Spleen (tissue), 11 donors: ENCODE results near the gene RNASEH2C. TPM values are rescaled to one million over a fixed set of nuclear protein-coding genes. Genes with fewer than 3 reads are reported as not detected.
A peak's percentile ranks its signal among the peaks of the same experiment; 100 is the strongest.

Experiments used
- DNase-seq: peaks from one replicate; pipeline ENCODE4 v3.0.0-alpha.2; 2020
- H3K27ac ChIP-seq, 8 donors: fragments of 200-600 bp; sonication (generic) in 7 of 8; 1 replicate in 4 of 8; 2 replicates in 4 of 8; pipeline versions ENCODE4 v1.5.0 to v1.8.0; 2016 to 2021; ENCODE audit warnings: inconsistent platforms in 4 of 8, mild to moderate bottlenecking in 4 of 8, moderate library complexity in 1 of 8
- H3K27me3 ChIP-seq, 7 donors: fragments of 200-600 bp; sonication (generic) in 6 of 7; replicated peaks in 1 of 7; 1 replicate in 4 of 7; 2 replicates in 3 of 7; pipeline versions ENCODE4 v1.5.0 to v1.8.0; 2016 to 2021; ENCODE audit warnings: inconsistent platforms in 3 of 7, mild to moderate bottlenecking in 1 of 7
- H3K36me3 ChIP-seq, 6 donors: fragments of 200-600 bp; sonication (generic) in 5 of 6; 1 replicate in 4 of 6; 2 replicates in 2 of 6; pipeline versions ENCODE4 v1.5.0 to v1.8.0; 2016 to 2021; ENCODE audit warnings: inconsistent platforms in 2 of 6
- H3K4me1 ChIP-seq, 6 donors: fragments of 200-600 bp; sonication (generic) in 5 of 6; 1 replicate in 3 of 6; 2 replicates in 3 of 6; pipeline versions ENCODE4 v1.5.0 to v1.8.0; 2016 to 2021; ENCODE audit warnings: inconsistent platforms in 3 of 6
- H3K4me3 ChIP-seq, 8 donors: fragments of 200-600 bp; sonication (generic) in 7 of 8; 1 replicate in 4 of 8; 2 replicates in 4 of 8; pipeline versions ENCODE4 v1.5.0 to v1.8.0; 2016 to 2021; ENCODE audit warnings: inconsistent platforms in 4 of 8, mild to moderate bottlenecking in 4 of 8, moderate library complexity in 2 of 8
- H3K9me3 ChIP-seq, 8 donors: fragments of 200-600 bp; sonication (generic) in 7 of 8; 1 replicate in 4 of 8; 2 replicates in 4 of 8; pipeline versions ENCODE4 v1.5.0 to v1.8.0; 2016 to 2021; ENCODE audit warnings: inconsistent platforms in 4 of 8
- CTCF ChIP-seq, 11 experiments: fragments of 200-600 bp in 7 of 11; fragments of 450-650 bp in 4 of 11; sonication (generic) in 4 of 11; IDR thresholded peaks in 8 of 11; conservative IDR thresholded peaks in 3 of 11; 1 replicate in 7 of 11; 2 replicates in 4 of 11; pipeline versions ENCODE4 v1.4.0 to v1.8.0; 2016 to 2021; ENCODE audit warnings: antibody characterized with exemption in 11 of 11, inconsistent platforms in 4 of 11, mild to moderate bottlenecking in 1 of 11
- POLR2A ChIP-seq, 3 donors: fragments of 450-650 bp; IDR thresholded peaks; one replicate each; pipeline ENCODE4 v1.5.1; 2017; ENCODE audit warnings: antibody characterized with exemption in 3 of 3, mild to moderate bottlenecking in 1 of 3
- POLR2AphosphoS5 ChIP-seq, 3 donors: sonication (generic); formaldehyde crosslinking; IDR thresholded peaks; one replicate each; pipeline ENCODE4 v1.5.1; 2017; ENCODE audit warnings: antibody characterized with exemption in 3 of 3
- WGBS, 5 donors: extraction: QIAGEN DNeasy Blood & Tissue Kit in 3 of 5; methylation state at CpG; one replicate each; pipeline versions ENCODE4 v1.1.5 to v1.1.7; 2013 to 2018; 5-methylcytosine and 5-hydroxymethylcytosine counted together
- intact Hi-C: fragments of 100-400 bp; cut with DNase I; formaldehyde crosslinking; loops from one replicate; pipeline ENCODE4 v1.15.0; 2023; ENCODE audit warnings: low total_unique reads
- polyA plus RNA-seq, 3 donors: library from polyadenylated mRNA; stranded (reverse); fragments of 200-250 nt; gene quantifications; one replicate each; pipeline ENCODE4 v1.2.1, GENCODE V29; 2013
- total RNA-seq, 7 donors: library from RNA; depleted of rRNA in 3 of 7; stranded (reverse); fragments of >200 nt in 3 of 7; fragmentation: NEBNext Ultra II Directional in 4 of 7; extraction: Animal tissue kit (Norgen Biotek cat#: 25700) in 4 of 7; gene quantifications; one replicate each; pipeline versions ENCODE4 v1.1.0 to v1.2.1, GENCODE V29; 2016 to 2021
- donor health status: healthy with polysubstance abuse.
- donor health status: DM: no; HTN: no; CAD: no; lungs with moderate emphysema.
- donor health status: DM: no; HTN: no; CAD: no.
- donor health status: Bipolar disorder and iron deficiency.
- donor health status: healthy.
- donor health status: DM: no; HTN: no; CAD: no.
- donor health status: DM: yes; HTN: yes; CAD: no.

RNASEH2C gene
- total and polyA plus RNA-seq, 10 donors = 51.0 to 141 (median 60.9) TPM

- no peak for DNase-seq
- WGBS, 5 donors = 65 to 83% (median 81%) methylated on average over 5 to 18 of the region's 18 CpGs
- intact Hi-C loops = no loop called here
Measured at GRCh38 chr11:65744026-65744698, 23.6 kb upstream of the RNASEH2C start.

GRCh38 chr11:65743681-65744025 is 23.1 kb upstream of the RNASEH2C start:
- H3K27me3 ChIP-seq = peaks cover 0 to 5% (median 0%) of the 10 kb centered on the region in 7 donors
- DNase-seq = no peak
- intact Hi-C loops = no loop called here
- 82 to 93% (median 85%) methylated on average over 8 to 10 of the region's 10 CpGs for WGBS, 5 donors
- no peak overlapping the region for H3K4me3 ChIP-seq
- no peaks in the 10 kb centered on the region for H3K4me1 ChIP-seq
- no peaks in the 10 kb centered on the region for H3K9me3 ChIP-seq
- no peak overlapping the region for H3K27ac ChIP-seq
- no peak for TF ChIP-seq POLR2A (IDR thresholded peaks at IDR 0.05)
- TF ChIP-seq POLR2AphosphoS5 (IDR thresholded peaks at IDR 0.05) = no peak
- TF ChIP-seq CTCF (IDR thresholded peaks at IDR 0.05 in 8 of 11, conservative IDR thresholded peaks at IDR 0.05 in 3 of 11) = no peak
- H3K36me3 ChIP-seq = no peaks in the 10 kb centered on the region

More at GRCh38 chr11:65744026-65744698, 23.6 kb upstream of the RNASEH2C start:
- Histone ChIP-seq H3K27me3 (peaks cover 0 to 5% (median 0%) of the 10 kb centered on the region in 7 donors), H3K4me3 (no peak overlapping the region), H3K27ac (no peak overlapping the region), H3K36me3 (no peaks in the 10 kb centered on the region), H3K4me1 (no peaks in the 10 kb centered on the region), H3K9me3 (no peaks in the 10 kb centered on the region)
- TF ChIP-seq POLR2A (IDR thresholded peaks at IDR 0.05) (no peak), POLR2AphosphoS5 (IDR thresholded peaks at IDR 0.05) (no peak), CTCF (IDR thresholded peaks at IDR 0.05 in 8 of 11, conservative IDR thresholded peaks at IDR 0.05 in 3 of 11) (peak in 5 of 11 experiments; percentile 7 to 33 (median 12))

GRCh38 chr11:65742353-65742752 is 21.8 kb upstream of the RNASEH2C start:
- no peak for DNase-seq
- Histone ChIP-seq H3K4me3 (no peak overlapping the region), H3K9me3 (no peaks in the 10 kb centered on the region), H3K36me3 (no peaks in the 10 kb centered on the region), H3K27me3 (peaks cover 0 to 5% (median 0%) of the 10 kb centered on the region in 7 donors), H3K27ac (peak overlapping the region in 3 of 8 donors; percentile 8 to 60 (median 44)), H3K4me1 (no peaks in the 10 kb centered on the region)
- intact Hi-C loops = no loop called here
- TF ChIP-seq POLR2AphosphoS5 (IDR thresholded peaks at IDR 0.05) = peak in 1 of 3 donors; percentile 24
- TF ChIP-seq CTCF (IDR thresholded peaks at IDR 0.05 in 8 of 11, conservative IDR thresholded peaks at IDR 0.05 in 3 of 11) = no peak
- TF ChIP-seq POLR2A (IDR thresholded peaks at IDR 0.05) = no peak
- 77 to 97% (median 86%) methylated on average over 1 of the region's 1 CpG for WGBS, 5 donors

- WGBS, 5 donors = 79 to 87% (median 83%) methylated on average over 8 of the region's 8 CpGs
- DNase-seq = no peak
- H3K9me3 ChIP-seq = peaks cover 0 to 5% (median 0%) of the 10 kb centered on the region in 8 donors
- no peak overlapping the region for H3K4me3 ChIP-seq
- TF ChIP-seq POLR2A (IDR thresholded peaks at IDR 0.05) (no peak), CTCF (IDR thresholded peaks at IDR 0.05 in 8 of 11, conservative IDR thresholded peaks at IDR 0.05 in 3 of 11) (no peak), POLR2AphosphoS5 (IDR thresholded peaks at IDR 0.05) (no peak)
- H3K27ac ChIP-seq = no peak overlapping the region
- intact Hi-C loops = no loop called here
- H3K4me1 ChIP-seq = no peaks in the 10 kb centered on the region
- H3K27me3 ChIP-seq = peaks cover 0 to 5% (median 0%) of the 10 kb centered on the region in 7 donors
- no peaks in the 10 kb centered on the region for H3K36me3 ChIP-seq
Measured at GRCh38 chr11:65741185-65741584, 20.6 kb upstream of the RNASEH2C start.
